ENCODE data around the gene CDK6.

The CDK6 gene

GRCh38 chr7:92755680-92756079 lies 80.7 kb downstream of the CDK6 start:
- no peak for DNase-seq (ENCODE audit: extremely low spot score)
- no peak for TF ChIP-seq CTCF (IDR thresholded peaks at IDR 0.05; ENCODE audit: control extremely low read depth, extremely low read depth, low read depth, missing control alignments)
- ChIA-PET POLR2A (no interaction called here), CTCF (interaction anchor here (1.4 to 4.8 kb wide), 4 partner anchors 8 to 16 kb away, joined by 4 to 26 read pairs (median 4); no protein-coding TSS in a partner anchor)

- no peak for TF ChIP-seq CTCF (IDR thresholded peaks at IDR 0.05; ENCODE audit: control extremely low read depth, extremely low read depth, low read depth, missing control alignments)
- CTCF ChIA-PET: interaction anchor here (1.3 to 4.8 kb wide), 5 partner anchors 8 to 286 kb away, joined by 3 to 26 read pairs (median 4); no protein-coding TSS in a partner anchor
- DNase-seq (ENCODE audit: extremely low spot score): no peak
- POLR2A ChIA-PET: no interaction called here
These were observed 81.3 kb downstream of the CDK6 start for GRCh38 chr7:92754919-92755581.

- no peak for DNase-seq (ENCODE audit: extremely low spot score)
- ChIA-PET POLR2A (no interaction called here), CTCF (interaction anchor here (1.3 kb wide), 1 partner anchor 288 kb away, joined by 3 read pairs; no protein-coding TSS in a partner anchor)
- no peak for TF ChIP-seq CTCF (IDR thresholded peaks at IDR 0.05; ENCODE audit: control extremely low read depth, extremely low read depth, low read depth, missing control alignments)
These were observed 82.8 kb downstream of the CDK6 start for GRCh38 chr7:92753614-92754013.

- ChIA-PET POLR2A (no interaction called here), CTCF (interaction anchor here (0.6 to 0.9 kb wide), 2 partner anchors 13 to 15 kb away, joined by 3 read pairs; no protein-coding TSS in a partner anchor)
- no peak for DNase-seq (ENCODE audit: extremely low spot score)
- TF ChIP-seq CTCF (IDR thresholded peaks at IDR 0.05; ENCODE audit: control extremely low read depth, extremely low read depth, low read depth, missing control alignments): no peak
These were observed 84.2 kb downstream of the CDK6 start for GRCh38 chr7:92751902-92752901.

- CTCF ChIA-PET: no interaction called here
- POLR2A ChIA-PET: no interaction called here
- DNase-seq (ENCODE audit: extremely low spot score): no peak
- no peak for TF ChIP-seq CTCF (IDR thresholded peaks at IDR 0.05; ENCODE audit: control extremely low read depth, extremely low read depth, low read depth, missing control alignments)
These were observed 85.4 kb downstream of the CDK6 start for GRCh38 chr7:92750946-92751345.

GRCh38 chr7:92750447-92750839 lies 85.9 kb downstream of the CDK6 start:
- POLR2A ChIA-PET: no interaction called here
- DNase-seq (ENCODE audit: extremely low spot score): no peak
- no peak for TF ChIP-seq CTCF (IDR thresholded peaks at IDR 0.05; ENCODE audit: control extremely low read depth, extremely low read depth, low read depth, missing control alignments)
- CTCF ChIA-PET: no interaction called here

All from GM10248 (cell line).